RPMI8226 (cell line): Measurements from ENCODE around the gene HLCS.

ENCODE experiments used
- DNase-seq: peaks from one replicate; pipeline ENCODE4 v3.0.0-alpha.2; 2015

The HLCS gene

DNA sequence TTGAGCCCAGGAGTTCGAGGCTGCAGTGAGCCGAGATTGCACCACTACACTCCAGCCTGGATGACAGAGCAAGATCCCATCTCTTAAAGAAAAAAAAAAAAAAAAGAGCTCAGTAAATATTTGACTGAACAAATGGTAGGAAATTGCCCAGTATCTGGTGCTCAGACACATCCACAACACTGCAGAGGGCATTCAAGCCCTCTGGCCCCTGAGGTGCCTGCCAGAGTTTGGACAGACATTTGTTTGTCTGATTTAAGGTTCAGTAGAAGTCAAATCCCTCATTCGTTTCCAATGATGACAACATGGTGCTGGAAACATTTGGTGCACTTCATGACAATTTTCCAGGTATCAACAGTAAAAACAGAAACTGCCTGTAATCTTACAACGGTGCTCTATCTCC is 86.6 kb downstream of the HLCS start:
- no peak for DNase-seq

DNA sequence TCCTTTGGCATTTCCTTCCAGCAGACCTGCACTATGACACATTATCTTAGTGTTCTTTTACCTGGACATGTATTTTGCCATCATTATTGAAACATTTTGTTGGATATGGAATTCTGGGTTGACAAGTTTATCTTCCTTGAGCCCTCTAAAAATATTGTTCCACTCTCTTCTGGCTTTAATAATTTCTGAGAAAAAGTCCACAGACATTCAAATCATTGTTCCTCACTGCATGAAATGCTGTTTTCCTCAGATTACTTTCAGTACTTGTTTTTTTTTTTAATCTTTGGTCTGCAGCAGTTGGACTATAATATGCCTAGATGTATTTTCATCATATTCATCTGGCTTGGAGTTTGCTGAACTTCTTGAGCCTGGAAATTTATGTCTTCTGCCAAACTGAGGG is 88.7 kb downstream of the HLCS start:
- DNase-seq, result no peak

DNA sequence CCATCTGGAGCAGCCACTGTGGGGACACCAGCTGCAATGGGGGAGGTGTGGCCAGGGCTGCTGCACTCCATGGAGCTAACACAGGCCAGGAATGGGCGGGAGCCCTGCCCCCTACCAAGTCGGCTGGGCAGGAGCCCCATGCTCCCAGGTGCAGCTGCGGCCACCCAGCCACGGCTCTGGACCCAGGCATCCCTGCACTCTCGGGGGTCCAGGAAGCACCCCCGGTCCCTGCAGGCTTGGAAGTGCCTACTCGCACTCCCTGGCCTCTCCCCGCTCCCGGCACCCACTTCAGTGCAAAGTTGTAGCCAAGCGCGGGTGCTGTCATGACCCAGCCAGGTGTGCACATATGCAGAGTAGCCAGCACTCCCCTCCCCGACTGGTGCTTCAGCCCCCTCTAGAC is 91.8 kb downstream of the HLCS start:
- DNase-seq, result no peak

DNA sequence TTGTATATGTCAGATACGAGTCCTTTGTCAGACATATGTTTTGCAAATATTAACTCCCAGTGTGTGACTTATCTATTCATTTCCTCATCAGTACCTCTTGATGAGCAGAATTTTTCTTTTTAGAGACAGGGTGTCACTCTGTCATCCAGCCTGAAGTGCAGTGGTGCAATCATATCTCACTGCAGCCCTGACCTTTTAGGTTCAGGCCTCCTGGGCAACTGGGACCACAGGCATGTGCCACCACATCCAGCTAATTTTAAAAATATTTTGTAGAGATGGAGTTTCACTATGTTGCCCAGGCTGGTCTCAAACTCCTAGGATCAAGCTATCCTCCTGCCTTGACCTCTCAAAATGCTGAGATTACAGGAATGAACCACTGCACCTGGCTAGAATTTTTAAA is 93.0 kb downstream of the HLCS start:
- DNase-seq, result no peak

DNA sequence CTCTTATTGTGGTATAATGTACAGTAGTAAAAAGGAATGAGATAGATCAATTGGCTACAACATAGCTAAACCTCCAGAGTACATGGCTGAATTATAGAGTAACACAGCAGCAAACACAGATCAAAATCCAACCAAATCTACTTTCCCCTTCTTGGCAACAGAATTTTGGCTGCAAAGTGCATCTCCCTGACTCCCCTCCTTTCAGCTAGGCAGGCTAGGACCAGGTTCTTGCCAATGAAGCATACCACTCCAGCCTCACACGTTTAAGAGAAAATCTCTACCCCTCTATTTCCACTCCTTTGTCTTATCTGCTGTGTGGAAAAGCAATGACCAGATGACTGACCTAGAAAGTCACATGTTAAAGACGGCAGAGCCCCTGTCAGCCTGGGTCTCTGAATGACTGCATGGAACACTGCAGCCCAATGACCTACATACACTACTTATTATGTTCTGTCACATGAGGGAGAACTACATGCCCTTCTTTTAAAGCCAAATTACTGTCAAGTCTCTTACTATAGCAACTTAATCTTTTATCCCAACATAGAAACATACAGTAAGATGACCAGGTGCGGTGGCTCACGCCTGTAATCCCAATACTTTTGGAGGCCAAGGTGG is 99.1 kb downstream of the HLCS start:
- DNase-seq, result no peak

DNA sequence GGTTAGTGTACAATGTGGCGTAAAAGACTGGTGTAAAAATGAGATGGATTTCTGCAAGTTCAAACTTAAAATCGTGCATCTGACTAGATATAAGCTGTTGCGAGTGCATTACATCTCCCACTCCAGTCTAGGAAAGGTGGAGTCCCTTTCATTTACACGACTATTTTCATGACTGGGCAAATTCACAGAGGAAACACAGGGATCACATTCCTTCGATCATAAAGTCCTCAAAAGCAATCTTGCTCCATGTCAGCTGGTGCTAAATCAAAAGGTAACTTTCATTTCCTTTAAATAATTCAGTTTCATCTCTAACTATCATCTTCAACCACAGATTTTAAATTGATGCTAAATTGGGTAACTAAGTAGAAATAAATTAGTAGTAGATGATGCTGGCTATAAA is 100.0 kb downstream of the HLCS start:
- no peak for DNase-seq

DNA sequence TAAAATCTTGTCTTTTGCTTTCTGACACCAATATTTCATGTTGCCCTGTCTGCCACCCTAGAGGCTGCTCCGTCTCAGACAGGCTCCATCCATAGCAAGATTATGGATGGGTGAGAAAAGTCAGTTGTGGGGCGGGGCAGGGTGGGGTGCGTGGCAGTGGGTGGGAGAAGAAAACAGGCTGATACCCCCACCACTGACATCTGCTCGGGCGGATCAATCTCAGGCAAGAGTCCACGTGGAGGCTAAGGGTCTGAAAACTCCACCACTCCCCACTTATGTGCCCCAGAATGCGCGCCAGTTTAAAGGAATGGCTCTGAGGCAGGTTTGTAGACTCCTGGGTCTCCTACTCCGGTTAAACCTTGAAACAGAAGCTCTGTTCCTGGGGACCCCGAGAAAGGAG is 101.5 kb downstream of the HLCS start:
- DNase-seq, result no peak

DNA sequence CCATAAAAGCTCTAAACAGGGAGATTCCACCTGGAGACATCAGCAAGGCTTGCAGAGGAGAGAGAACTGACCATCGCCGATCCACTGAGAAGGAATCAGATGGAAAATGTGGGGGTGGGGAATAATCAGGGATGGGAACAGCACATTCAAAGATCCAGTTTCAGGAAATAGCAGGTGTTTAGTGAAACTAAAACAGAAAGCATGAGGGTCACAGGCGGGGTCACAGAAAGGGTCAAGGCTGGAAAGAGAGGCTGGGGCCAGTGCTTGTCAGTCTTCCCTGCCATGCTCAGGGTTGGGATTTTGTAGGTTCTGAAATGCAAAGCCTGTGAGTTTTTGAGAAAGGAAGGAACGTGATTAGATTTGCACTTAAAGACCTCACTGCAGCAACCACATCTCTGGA is 103.2 kb downstream of the HLCS start:
- no peak for DNase-seq

DNA sequence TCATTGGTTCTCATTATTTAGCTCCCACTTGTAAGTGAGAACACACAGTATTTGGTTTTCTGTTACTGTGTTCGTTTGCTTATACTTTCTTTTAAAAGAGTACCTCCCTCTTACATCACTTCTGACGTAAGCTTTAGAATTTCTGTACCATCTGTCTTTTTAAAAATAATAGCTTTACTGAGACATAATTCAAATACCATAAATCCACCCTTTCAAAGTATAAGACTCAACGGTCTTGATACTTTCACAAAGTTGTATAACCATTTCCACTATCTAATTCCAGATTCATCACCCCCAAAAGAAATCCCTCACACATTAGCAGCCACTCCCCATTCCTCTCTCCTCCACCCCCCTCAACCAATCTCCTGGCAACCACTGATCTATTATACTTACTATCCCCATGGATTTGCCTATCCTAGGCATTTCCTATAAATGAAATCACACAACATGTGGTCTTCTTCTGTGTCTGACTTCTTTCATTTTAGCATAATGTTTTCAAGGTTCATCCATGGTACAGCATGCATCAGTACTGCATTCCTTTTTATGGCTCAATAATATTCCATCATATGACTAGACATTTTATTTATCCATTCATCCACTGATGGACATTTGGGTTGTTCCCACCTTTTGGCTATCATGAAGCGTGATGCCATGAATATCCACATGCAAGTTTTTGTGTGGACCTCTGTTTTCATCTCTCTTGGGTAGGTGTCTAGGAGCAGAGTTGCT is 104.7 kb downstream of the HLCS start:
- DNase-seq, result no peak

DNA sequence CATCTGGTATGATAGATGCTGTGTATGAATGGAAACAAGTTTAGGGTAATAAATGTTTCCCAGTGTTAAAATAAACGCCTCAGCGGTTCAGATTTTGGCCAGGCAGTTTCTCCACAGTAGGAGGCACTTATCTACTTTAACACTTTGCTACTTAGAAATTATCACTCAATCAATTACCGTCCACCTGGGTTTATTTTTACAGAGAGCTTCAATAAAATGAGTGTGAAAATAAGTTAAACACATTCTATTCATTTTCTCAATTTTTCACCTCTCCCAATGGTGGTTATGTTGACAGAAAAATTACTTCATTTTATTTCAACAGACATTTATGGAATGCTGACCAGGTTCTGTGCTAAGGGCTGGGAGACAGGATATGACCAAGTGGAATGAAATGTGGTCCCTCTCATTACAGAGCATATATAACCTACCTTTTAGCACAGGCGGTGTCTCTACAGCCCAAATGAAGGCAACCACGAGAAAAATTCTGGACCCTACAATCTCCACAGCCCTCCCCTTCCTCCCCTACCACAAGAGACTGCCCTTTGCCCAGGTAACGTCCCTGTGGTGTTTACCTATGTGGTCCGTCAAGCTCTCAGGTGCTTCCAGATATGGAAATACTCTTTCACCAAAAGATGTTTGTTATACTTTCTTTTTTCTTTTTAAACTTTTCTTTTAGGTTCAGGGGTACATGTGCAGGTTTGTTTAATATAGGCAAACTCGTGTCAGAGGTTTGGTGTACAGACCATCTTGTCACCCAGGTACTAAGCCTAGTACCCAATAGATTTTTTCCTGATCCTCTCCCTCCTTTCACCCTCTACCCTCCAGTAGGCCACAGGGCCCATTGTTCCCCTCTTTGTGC is 105.5 kb downstream of the HLCS start:
- no peak for DNase-seq

DNA sequence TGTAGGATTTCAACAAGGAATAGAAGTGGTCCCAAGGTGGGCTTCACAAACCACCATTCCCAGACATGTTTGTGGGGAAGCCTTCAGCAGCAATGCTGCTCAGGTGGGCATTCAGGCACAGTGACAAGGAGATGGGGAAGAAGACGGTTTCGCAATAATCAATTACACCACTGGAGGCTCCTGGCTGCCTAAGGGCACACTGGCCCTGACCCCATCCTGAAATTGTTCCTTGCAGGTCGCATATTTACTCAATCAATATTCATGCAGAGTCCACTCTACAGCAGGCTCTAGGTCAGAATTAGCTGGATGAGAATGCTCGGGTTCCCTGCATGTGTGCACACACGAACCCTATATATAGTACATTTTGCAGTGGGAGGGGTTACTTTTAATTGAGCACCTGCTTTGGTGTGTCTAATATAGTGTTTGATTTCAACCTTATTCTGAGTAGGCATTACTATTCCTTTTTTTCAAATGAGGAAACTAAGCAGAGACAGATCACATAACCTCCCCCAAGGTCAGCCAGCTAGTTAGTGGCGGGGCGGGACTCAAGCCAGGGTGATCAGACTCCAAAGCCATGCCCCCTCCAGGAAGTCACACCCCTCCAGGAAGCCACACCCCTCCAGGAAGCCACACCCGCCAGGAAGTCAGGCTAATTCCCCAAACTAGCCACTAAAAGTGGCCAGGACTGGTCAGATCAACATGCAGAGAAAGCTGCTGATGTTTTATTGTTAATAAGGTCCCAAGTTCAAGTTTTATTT is 106.5 kb downstream of the HLCS start:
- peak; percentile 72 for DNase-seq

DNA sequence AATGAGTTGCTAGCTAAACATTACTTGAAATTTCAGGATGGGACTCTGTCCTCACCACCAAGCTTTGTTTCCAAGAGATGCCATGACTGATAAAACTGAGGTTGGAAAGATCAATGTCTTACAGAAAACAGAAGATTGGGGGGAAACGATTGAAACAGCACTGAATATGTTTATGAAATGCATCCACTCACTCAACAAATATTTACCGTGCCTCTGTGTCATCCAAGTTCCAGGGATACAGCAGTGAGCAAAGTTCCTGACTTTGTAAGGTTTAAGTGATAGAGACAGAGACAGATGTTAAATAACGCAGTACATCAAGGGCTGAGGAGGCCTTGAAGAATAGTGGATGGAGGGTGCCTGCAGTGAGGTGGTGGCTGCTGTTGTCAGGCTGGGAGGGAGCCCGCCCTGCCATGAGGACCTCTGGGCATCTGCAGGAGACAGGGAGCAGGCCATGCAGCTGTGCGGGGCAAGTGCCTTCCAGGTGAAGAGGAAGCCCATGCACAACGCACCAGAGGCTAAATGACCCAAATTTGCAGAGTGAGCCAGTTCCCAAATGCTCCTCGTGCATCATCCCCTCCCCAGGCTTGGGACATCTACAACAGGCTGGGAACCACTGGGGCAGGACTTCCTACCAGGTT is 108.0 kb downstream of the HLCS start:
- DNase-seq, result no peak

DNA sequence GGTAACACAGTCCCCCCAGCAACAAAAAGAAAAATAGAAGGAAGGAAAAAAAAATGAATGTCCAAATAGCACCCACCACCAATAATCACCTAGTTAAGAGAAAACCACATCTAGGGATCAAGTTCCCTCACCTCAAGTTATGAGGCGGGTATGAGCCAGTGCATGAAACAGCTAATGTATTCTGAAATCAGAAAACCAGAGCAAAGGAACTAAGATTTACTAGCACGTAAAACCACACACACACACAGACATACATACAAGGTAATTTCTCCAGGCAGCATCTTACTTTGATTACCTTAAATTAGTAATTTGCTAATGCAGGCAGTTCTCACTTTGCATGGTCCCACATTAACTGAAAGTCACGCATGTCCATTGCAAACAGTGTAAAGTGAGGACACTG is 109.8 kb downstream of the HLCS start:
- DNase-seq, result no peak

DNA sequence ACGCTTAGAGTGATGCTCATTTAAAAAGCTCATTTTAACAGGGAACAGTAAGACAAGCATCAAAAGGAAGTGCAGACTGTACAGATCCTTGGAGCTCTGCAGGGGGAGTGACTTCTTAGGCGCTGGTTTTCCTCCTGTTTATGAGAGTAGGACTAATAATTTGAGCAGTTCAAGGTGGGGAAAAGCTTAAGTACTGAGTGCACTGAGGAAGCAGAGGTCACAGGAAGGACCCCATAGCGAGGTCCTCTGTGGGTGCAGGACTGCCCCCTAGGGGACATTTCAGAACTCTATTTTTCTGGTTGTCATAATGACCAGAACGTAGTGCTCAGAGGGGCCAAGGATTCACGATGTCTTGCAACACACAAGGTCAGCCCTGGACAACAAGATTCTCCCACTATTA is 112.1 kb downstream of the HLCS start:
- DNase-seq, result peak; percentile 38

DNA sequence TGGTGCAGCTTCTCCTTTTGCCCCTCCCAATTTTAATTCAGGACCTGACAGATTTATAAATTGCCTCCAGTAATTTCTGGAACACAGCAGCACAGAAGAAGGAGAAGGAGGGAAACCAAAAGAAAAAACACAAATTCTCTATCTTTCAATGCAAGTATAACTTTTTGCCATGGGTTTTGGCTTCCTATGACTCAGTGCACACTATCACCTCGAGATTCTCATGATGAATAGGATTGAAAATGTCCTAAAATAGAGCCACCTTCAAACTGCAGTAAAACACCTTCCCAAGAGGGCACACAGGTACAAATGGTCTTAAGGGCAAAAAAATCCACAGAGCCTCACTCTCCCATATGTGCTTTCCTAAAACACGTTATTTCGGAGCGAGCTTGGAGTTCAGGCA is 113.6 kb downstream of the HLCS start:
- DNase-seq, result no peak

DNA sequence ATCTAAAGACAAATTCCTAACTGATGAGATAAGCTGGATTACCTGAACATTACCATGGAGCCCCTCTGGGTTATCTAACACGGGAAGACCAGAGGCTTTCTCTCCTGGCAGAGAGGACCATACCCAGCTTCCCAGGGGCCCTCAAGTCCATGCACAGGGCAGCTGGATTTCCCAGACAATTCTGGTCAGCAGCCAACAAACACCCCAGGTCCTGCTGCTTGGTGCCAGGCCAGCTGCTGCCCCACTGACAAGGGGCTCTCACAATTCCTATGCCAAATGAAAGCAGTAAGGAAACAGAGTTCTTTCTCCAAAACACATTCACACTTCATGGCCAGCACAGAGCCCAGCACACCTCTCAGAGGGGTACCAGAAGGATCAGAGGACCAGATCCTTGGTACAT is 114.2 kb downstream of the HLCS start:
- no peak for DNase-seq

DNA sequence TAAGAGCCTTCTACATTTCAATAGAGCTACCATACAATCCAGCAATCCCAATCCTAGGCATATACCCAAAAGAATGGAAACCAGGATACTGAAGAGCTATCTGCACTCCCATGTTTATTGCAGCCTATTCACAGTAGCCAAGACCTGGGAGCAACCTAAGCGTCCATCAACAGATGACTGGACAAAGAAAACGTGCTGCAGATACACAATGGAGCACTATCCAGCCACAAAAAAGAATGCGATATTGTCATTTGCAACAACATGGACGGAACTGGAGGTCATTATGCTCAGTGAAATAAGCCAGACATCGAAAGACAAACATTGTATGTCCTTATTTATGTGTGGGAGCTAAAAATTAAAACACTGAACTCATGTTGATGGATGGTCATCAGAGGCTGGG is 115.3 kb downstream of the HLCS start:
- no peak for DNase-seq

DNA sequence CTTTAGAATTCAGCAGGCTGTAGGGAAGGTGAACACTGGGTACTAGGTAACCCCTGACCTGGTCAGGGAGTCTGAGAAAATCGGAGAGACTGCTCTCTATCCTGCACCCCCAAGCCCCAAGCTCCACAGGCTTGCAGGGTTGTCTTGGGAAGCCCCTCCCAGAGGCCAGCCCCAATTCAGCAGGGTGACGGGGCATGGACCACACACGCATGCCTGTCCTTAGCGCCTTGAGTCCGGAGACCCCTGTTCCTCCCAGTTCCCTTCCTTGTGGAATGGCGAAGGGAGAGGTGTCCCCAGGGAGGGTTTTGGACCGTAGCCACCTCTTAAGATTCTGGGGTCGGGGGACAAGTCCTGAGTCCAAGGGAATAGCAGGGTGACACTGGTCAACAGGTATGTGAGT is 116.1 kb downstream of the HLCS start:
- no peak for DNase-seq

DNA sequence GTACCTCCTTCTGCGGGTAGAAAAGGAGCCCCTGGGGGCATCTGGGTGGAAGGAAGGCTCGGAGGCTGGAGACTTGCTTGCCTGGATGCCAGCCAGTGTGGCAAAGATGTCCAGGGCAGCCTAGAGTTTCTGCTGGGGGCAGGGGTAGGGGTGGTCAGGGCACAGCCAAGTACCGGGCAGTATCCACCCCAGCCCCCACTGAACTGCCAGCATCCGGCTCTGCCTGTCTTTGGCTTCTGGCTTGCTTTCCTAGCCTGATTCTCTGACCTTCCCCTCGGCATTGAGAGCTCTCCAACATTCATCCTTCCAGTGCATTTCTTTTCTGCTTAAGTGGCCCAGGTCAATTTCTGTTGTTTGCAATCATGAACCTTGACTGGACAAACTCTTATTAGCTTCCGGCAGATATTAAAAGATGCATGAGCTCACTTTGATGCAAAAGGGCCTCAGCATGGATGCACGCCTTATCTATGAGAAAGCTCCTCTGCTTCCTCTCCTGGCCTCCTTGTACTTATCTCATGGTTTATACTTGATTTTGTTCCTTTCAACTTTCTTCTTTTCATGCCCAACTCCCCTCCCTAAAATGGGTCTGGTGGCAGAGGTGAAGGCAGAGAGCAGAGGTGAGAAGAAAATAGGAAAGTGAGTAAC is 116.9 kb downstream of the HLCS start:
- no peak for DNase-seq

DNA sequence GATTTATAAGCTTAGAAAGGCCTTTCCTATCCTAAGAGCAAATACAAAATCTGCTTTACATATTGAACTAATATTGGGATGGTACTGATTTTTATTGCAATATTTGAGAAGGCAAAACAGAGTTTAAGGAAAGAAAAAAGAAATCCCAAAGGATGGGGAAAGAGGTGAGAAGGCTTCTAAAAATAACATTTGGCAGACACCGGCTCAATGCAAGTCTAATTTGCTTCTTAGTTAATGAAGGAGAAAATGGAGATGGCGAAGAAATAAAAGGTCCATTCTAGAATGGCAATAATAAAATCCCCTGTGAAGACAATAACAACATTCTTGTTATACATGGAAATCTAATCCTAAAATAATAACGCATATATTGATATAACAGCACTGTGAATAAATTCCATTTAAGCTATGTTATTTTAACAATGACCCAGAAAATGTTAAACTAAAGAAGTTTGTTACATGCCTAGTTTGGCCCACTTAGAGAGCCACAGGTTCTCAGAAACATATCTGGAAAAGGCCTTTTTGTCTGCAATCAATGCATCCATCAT is 117.7 kb downstream of the HLCS start:
- DNase-seq, result no peak

DNA sequence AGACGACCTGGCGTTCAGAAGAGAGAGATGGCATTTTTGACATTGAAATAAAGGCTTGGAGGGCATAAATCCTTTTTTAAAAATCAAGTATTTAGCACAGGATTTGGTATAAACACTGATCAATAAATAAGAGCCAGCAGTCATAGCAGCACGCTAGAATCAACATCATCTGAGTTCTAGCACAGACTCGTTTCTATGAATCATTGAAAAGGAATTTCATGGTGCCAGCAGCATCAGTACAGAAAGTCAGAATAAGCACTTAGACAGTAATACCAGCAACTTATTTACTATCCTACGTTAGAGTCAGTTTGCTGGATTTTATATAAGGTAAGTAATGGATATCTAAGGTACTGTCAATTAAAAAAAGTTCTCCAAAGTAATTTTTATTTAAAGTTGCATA is 119.3 kb downstream of the HLCS start:
- DNase-seq, result no peak

DNA sequence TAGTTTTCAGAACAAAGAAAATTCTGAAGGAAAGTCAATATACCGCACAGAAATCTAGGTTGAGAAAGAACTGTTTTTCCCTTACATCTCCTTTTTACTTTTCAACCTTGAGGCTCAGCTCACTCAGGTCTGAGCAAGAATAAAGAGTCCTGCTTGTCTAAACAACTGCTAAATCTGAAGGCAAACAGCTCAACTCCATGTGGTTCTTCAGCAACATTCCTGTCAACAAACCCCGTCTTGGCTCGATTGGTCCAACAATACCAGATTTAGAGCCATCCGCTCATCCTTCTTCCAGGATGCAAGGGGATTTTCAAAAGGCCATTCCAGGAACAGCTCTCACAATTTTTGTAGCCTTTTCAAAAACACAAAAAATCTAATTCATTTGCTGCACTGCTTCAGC is 119.8 kb downstream of the HLCS start:
- no peak for DNase-seq
